H1 (cell line): ENCODE measurements around the gene GNG12. TPM values are rescaled to one million over a fixed set of nuclear protein-coding genes. Genes with fewer than 3 reads are reported as not detected.

Source experiments
- CHD1 ChIP-seq: IDR thresholded peaks from 2 replicates; pipeline ENCODE4 v1.6.1; 2012; ENCODE audit warnings: low read depth, low read length, improper control_type of control experiment
- MAX ChIP-seq: IDR thresholded peaks from 2 replicates; pipeline ENCODE4 v1.6.1; 2012; ENCODE audit warnings: inconsistent platforms
- SAP30 ChIP-seq: fragments of 300-600 bp; sonication (generic); IDR thresholded peaks from 2 replicates; pipeline ENCODE4 v1.7.1; 2012; ENCODE audit warnings: low read length, moderate library complexity, mild to moderate bottlenecking, inconsistent platforms; ENCODE audit not compliant: insufficient read depth, insufficient replicate concordance
- polyA plus RNA-seq, 7 experiments: library from polyadenylated mRNA; depleted of rRNA in 3 of 7; stranded (reverse) in 5 of 7; unstranded in 2 of 7; fragments of >200 nt in 5 of 7; fragments of 200-250 nt in 2 of 7; gene quantifications; 1 replicate in 5 of 7; 2 replicates in 1 of 7; 4 replicates in 1 of 7; pipeline versions ENCODE4 v1.2.1 to v1.2.3, GENCODE V29; 2011 to 2013; ENCODE audit warnings: missing spikeins in 2 of 7, mixed read lengths in 2 of 7
- total RNA-seq: library from RNA; stranded (reverse); fragmentation: NEBNext Ultra II Directional; extraction: Animal tissue kit (Norgen Biotek cat#: 25700); gene quantifications from 2 replicates; pipeline ENCODE4 v1.2.1, GENCODE V29; 2021

GNG12 gene
- total and polyA plus RNA-seq, 2 of the 8 experiments (the other 6 are each of a cell fraction or from before 2014, with no cell fraction given): 11.4 to 35.8 TPM

GRCh38 chr1:67769633-67770256 lies 63.5 kb downstream of the GNG12 start (continued):
- TF ChIP-seq MAX (no peak), CHD1 (no peak), SAP30 (no peak)
